ENCODE measurements around the gene NDST1.

GRCh38 chr5:150460781-150461180 is 47.1 kb upstream of the NDST1 start:
- no peak for TF ChIP-seq CTCF (IDR thresholded peaks at IDR 0.05)
- no peak for TF ChIP-seq MXI1 (IDR thresholded peaks at IDR 0.05; ENCODE audit: low read depth, low read length)
- no peak for TF ChIP-seq MAX (IDR thresholded peaks at IDR 0.05; ENCODE audit: low read depth)
- no peak for TF ChIP-seq SMC3 (IDR thresholded peaks at IDR 0.05; ENCODE audit: low read depth, low read length)
- no peak for TF ChIP-seq FOSL2 (IDR thresholded peaks at IDR 0.05; ENCODE audit: borderline replicate concordance, low read depth)
- no peak for TF ChIP-seq EZH2phosphoT487 (IDR thresholded peaks at IDR 0.05; ENCODE audit: borderline replicate concordance, low read depth)
- TF ChIP-seq POLR2AphosphoS5 (IDR thresholded peaks at IDR 0.05; ENCODE audit: low read depth, low read length) = no peak
- no peak for TF ChIP-seq TAF1 (IDR thresholded peaks at IDR 0.05; ENCODE audit: borderline replicate concordance, low read depth, low read length)
- no peak for TF ChIP-seq RXRA (IDR thresholded peaks at IDR 0.05; ENCODE audit: borderline replicate concordance, low read depth)
- TF ChIP-seq TEAD4 (IDR thresholded peaks at IDR 0.05; ENCODE audit: borderline replicate concordance, insufficient read depth) = no peak
- TF ChIP-seq IRF3 (IDR thresholded peaks at IDR 0.05; ENCODE audit: low read depth, low read length) = no peak
